ENCODE measurements around the gene USP9X. TPM values are rescaled to one million over a fixed set of nuclear protein-coding genes. Genes with fewer than 3 reads are reported as not detected.
"Not testable (repeated sequence)": the region's sequence is repeated elsewhere in the genome, so short reads cannot be mapped to it uniquely, and the experiment has no call there.

The USP9X gene
- total RNA-seq, 1 experiment from 2014 or later, result 27.4 TPM

- no peak for DNase-seq (ENCODE audit: low spot score)
Measured at GRCh38 chrX:41276661-41277506, 191.6 kb downstream of the USP9X start.

DNA sequence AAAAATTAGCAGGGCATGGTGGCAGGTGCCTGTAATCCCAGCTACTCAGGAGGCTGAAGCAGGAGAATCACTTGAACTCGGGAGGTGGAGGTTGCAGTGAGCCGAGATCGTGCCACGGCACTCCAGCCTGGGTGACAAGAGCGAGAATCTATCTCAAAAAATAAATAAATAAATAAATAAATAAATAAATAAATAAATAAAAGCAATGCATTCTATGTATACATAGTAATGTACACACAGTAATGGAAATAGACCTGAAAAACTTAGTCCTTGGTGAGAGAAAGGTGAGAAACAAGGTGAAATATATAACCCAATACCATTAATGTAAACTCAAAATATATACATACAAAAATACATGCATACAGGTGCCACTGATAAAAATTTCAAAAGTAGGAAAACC, 197.1 kb downstream of the USP9X start:
- not testable (repeated sequence) for DNase-seq (ENCODE audit: low spot score)

GRCh38 chrX:41285928-41286327, 200.7 kb downstream of the USP9X start:
- not testable (repeated sequence) for DNase-seq (ENCODE audit: low spot score)

Other genes with a start within 250 kb of the USP9X start
- gene DDX3X, start 248.7 kb downstream of the USP9X start, total RNA-seq (2014; rRNA removed; shearing (Covaris generic)), result 100 and 102 TPM in 2 replicates